ENCODE results near the gene LONRF3. TPM values are rescaled to one million over a fixed set of nuclear protein-coding genes. Genes with fewer than 3 reads are reported as not detected.
"Not testable (repeated sequence)": the region's sequence is repeated elsewhere in the genome, so short reads cannot be mapped to it uniquely, and the experiment has no call there.

The LONRF3 gene
- total RNA-seq, 1 donor from 2014 or later: 7.2 TPM

GRCh38 chrX:119017077-119017476 is 42.7 kb downstream of the LONRF3 start:
- no peak for DNase-seq (ENCODE audit: low read depth)
- H3K27me3 ChIP-seq (ENCODE audit: control insufficient read depth, insufficient read depth, low read length): no peaks in the 10 kb centered on the region
- no peak overlapping the region for H3K4me3 ChIP-seq (ENCODE audit: low read depth, low read length)
- no peak for TF ChIP-seq CTCF (IDR thresholded peaks at IDR 0.05; ENCODE audit: insufficient read depth, low read length, poor library complexity, severe bottlenecking)
- H3K36me3 ChIP-seq (ENCODE audit: control insufficient read depth, insufficient read depth, low read length): peaks cover 1% of the 10 kb centered on the region

- DNase-seq (ENCODE audit: low read depth): no peak
- Histone ChIP-seq H3K27me3 (ENCODE audit: control insufficient read depth, insufficient read depth, low read length) (no peaks in the 10 kb centered on the region), H3K36me3 (ENCODE audit: control insufficient read depth, insufficient read depth, low read length) (no peaks in the 10 kb centered on the region), H3K4me3 (ENCODE audit: low read depth, low read length) (no peak overlapping the region)
- no peak for TF ChIP-seq CTCF (IDR thresholded peaks at IDR 0.05; ENCODE audit: insufficient read depth, low read length, poor library complexity, severe bottlenecking)
Observed at GRCh38 chrX:119025900-119026299, 51.5 kb downstream of the LONRF3 start.

DNA sequence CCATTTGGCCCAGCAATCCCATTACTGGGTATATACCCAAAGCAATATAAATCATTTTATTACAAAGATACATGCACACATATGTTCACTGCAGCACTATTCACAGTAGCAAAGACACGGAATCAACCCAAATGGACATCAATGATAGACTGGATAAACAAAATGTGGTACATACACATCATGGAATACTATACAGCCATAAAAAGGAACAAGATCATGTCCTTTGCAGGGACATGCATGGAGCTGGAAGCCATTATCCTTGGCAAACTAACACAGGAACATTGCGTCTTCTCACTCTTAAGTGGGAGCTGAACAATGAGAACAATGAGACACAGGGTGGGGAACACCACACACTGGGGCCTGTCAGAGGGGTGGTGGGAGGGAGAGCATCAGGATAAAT is 51.9 kb downstream of the LONRF3 start:
- H3K27me3 ChIP-seq (ENCODE audit: control insufficient read depth, insufficient read depth, low read length); H3K36me3 ChIP-seq (ENCODE audit: control insufficient read depth, insufficient read depth, low read length); DNase-seq (ENCODE audit: low read depth); H3K4me3 ChIP-seq (ENCODE audit: low read depth, low read length): not testable (repeated sequence)

GRCh38 chrX:119027960-119028732 is 53.7 kb downstream of the LONRF3 start:
- not testable (repeated sequence) for DNase-seq (ENCODE audit: low read depth); H3K36me3 ChIP-seq (ENCODE audit: control insufficient read depth, insufficient read depth, low read length); H3K27me3 ChIP-seq (ENCODE audit: control insufficient read depth, insufficient read depth, low read length); H3K4me3 ChIP-seq (ENCODE audit: low read depth, low read length)

- H3K36me3 ChIP-seq (ENCODE audit: control insufficient read depth, insufficient read depth, low read length): no peaks in the 10 kb centered on the region
- no peak for TF ChIP-seq CTCF (IDR thresholded peaks at IDR 0.05; ENCODE audit: insufficient read depth, low read length, poor library complexity, severe bottlenecking)
- H3K4me3 ChIP-seq (ENCODE audit: low read depth, low read length): no peak overlapping the region
- no peak for DNase-seq (ENCODE audit: low read depth)
- no peaks in the 10 kb centered on the region for H3K27me3 ChIP-seq (ENCODE audit: control insufficient read depth, insufficient read depth, low read length)
Observed at GRCh38 chrX:119028733-119029330, 54.4 kb downstream of the LONRF3 start.

- not testable (repeated sequence) for H3K4me3 ChIP-seq (ENCODE audit: low read depth, low read length); H3K36me3 ChIP-seq (ENCODE audit: control insufficient read depth, insufficient read depth, low read length); DNase-seq (ENCODE audit: low read depth); H3K27me3 ChIP-seq (ENCODE audit: control insufficient read depth, insufficient read depth, low read length)
Observed at GRCh38 chrX:119029656-119030055, 55.2 kb downstream of the LONRF3 start.

DNA sequence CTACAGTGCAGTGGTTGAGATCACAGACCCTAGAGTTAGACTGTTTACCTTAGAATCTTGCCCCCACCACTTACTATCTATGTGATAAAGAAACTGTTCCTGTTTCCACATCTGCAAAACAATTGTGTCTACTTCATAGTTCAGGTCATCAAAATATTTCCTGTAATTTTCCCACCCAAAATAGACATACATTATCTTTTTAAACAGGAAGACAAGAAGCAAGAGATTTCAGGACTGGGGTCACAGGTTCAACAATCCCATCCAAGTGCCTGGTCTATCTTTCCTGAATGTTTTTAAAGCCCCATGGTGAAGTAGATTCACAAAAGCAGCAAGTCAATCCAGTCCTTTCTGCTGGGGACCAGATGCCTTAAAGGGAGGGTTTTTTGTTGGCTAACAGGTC is 56.6 kb downstream of the LONRF3 start:
- no peak for TF ChIP-seq CTCF (IDR thresholded peaks at IDR 0.05; ENCODE audit: insufficient read depth, low read length, poor library complexity, severe bottlenecking)
- no peak for DNase-seq (ENCODE audit: low read depth)
- Histone ChIP-seq H3K4me3 (ENCODE audit: low read depth, low read length) (no peak overlapping the region), H3K27me3 (ENCODE audit: control insufficient read depth, insufficient read depth, low read length) (no peaks in the 10 kb centered on the region), H3K36me3 (ENCODE audit: control insufficient read depth, insufficient read depth, low read length) (no peaks in the 10 kb centered on the region)
